ENCODE results near the gene SLC39A8.

GRCh38 chr4:102302762-102303161 is 42.5 kb downstream of the SLC39A8 start:
- TF ChIP-seq CTCF (IDR thresholded peaks at IDR 0.05) (no peak), POLR2A (IDR thresholded peaks at IDR 0.05) (no peak)

All from adrenal gland (tissue), 5 donors.